ENCODE results near the gene FBXO46.

FBXO46 gene

DNA sequence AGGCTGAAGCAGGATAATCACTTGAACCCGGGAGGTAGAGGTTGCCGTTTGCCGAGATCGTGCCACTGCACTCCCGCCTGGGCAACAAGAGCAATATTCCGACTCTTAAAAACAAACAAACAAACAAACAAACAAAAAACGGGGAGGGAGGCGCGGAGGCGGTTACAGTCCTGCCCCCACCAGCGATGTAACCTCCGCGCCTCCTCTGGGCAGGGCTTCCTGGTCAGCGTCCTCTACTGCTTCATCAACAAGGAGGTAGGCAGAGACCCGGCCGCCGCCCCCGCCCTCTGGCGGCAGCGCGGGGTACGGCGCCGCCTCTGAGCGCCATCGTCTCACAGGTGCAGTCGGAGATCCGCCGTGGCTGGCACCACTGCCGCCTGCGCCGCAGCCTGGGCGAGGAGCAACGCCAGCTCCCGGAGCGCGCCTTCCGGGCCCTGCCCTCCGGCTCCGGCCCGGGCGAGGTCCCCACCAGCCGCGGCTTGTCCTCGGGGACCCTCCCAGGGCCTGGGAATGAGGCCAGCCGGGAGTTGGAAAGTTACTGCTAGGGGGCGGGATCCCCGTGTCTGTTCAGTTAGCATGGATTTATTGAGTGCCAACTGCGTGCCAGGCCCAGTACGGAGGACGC, 49.2 kb downstream of the FBXO46 start (continued):
- peak; percentile 80 for TF ChIP-seq ZBTB20 (tag by site-specific recombination; IDR thresholded peaks at IDR 0.05)
- no peak for TF ChIP-seq GFI1B (tag by site-specific recombination; IDR thresholded peaks at IDR 0.05)
- no peak for TF ChIP-seq KLF9 (tag by site-specific recombination; IDR thresholded peaks at IDR 0.05; ENCODE audit: low read depth)
- no peak for TF ChIP-seq ZNF433 (tag by site-specific recombination; IDR thresholded peaks at IDR 0.05; ENCODE audit: low read depth)
- no peak for TF ChIP-seq ZFP3 (tag by site-specific recombination; IDR thresholded peaks at IDR 0.05; ENCODE audit: low read depth)
- TF ChIP-seq, protein P1, sequence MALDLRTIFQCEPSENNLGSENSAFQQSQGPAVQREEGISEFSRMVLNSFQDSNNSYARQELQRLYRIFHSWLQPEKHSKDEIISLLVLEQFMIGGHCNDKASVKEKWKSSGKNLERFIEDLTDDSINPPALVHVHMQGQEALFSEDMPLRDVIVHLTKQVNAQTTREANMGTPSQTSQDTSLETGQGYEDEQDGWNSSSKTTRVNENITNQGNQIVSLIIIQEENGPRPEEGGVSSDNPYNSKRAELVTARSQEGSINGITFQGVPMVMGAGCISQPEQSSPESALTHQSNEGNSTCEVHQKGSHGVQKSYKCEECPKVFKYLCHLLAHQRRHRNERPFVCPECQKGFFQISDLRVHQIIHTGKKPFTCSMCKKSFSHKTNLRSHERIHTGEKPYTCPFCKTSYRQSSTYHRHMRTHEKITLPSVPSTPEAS (tag by site-specific recombination; IDR thresholded peaks at IDR 0.05) = no peak
- peak; percentile 59; the same call in 1 of the 2 replicates for TF ChIP-seq SP7 (tag by site-specific recombination; IDR thresholded peaks at IDR 0.05)
- peak; percentile 50; the same call in 1 of the 2 replicates for TF ChIP-seq EGR2 (tag by site-specific recombination; IDR thresholded peaks at IDR 0.05; ENCODE audit: low read depth)
- no peak for TF ChIP-seq ZNF157 (tag by site-specific recombination; IDR thresholded peaks at IDR 0.05)
- TF ChIP-seq ZNF629 (tag by site-specific recombination; IDR thresholded peaks at IDR 0.05) = no peak; the same call in 1 of the 2 replicates
- TF ChIP-seq ZEB2 (tag by site-specific recombination; IDR thresholded peaks at IDR 0.05) = peak; percentile 68
- no peak for TF ChIP-seq ZNF133 (tag by site-specific recombination; IDR thresholded peaks at IDR 0.05)
- TF ChIP-seq ZNF677 (tag by site-specific recombination; IDR thresholded peaks at IDR 0.05) = no peak
- TF ChIP-seq ZNF416 (tag by site-specific recombination; IDR thresholded peaks at IDR 0.05) = no peak
- TF ChIP-seq, protein P2, sequence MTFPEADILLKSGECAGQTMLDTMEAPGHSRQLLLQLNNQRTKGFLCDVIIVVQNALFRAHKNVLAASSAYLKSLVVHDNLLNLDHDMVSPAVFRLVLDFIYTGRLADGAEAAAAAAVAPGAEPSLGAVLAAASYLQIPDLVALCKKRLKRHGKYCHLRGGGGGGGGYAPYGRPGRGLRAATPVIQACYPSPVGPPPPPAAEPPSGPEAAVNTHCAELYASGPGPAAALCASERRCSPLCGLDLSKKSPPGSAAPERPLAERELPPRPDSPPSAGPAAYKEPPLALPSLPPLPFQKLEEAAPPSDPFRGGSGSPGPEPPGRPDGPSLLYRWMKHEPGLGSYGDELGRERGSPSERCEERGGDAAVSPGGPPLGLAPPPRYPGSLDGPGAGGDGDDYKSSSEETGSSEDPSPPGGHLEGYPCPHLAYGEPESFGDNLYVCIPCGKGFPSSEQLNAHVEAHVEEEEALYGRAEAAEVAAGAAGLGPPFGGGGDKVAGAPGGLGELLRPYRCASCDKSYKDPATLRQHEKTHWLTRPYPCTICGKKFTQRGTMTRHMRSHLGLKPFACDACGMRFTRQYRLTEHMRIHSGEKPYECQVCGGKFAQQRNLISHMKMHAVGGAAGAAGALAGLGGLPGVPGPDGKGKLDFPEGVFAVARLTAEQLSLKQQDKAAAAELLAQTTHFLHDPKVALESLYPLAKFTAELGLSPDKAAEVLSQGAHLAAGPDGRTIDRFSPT (tag by site-specific recombination; IDR thresholded peaks at IDR 0.05) = peak; percentile 55; the same call in 1 of the 2 replicates
- no peak for TF ChIP-seq ZNF658 (tag by site-specific recombination; IDR thresholded peaks at IDR 0.05)
- no peak for TF ChIP-seq ZNF184 (tag by site-specific recombination; IDR thresholded peaks at IDR 0.05)
- 0 out of 2 replicates have a peak, but pooled peaks have one; percentile 13 for TF ChIP-seq ZNF391 (tag by site-specific recombination; IDR thresholded peaks at IDR 0.05; ENCODE audit: borderline replicate concordance, low read depth)
- TF ChIP-seq, protein P3, sequence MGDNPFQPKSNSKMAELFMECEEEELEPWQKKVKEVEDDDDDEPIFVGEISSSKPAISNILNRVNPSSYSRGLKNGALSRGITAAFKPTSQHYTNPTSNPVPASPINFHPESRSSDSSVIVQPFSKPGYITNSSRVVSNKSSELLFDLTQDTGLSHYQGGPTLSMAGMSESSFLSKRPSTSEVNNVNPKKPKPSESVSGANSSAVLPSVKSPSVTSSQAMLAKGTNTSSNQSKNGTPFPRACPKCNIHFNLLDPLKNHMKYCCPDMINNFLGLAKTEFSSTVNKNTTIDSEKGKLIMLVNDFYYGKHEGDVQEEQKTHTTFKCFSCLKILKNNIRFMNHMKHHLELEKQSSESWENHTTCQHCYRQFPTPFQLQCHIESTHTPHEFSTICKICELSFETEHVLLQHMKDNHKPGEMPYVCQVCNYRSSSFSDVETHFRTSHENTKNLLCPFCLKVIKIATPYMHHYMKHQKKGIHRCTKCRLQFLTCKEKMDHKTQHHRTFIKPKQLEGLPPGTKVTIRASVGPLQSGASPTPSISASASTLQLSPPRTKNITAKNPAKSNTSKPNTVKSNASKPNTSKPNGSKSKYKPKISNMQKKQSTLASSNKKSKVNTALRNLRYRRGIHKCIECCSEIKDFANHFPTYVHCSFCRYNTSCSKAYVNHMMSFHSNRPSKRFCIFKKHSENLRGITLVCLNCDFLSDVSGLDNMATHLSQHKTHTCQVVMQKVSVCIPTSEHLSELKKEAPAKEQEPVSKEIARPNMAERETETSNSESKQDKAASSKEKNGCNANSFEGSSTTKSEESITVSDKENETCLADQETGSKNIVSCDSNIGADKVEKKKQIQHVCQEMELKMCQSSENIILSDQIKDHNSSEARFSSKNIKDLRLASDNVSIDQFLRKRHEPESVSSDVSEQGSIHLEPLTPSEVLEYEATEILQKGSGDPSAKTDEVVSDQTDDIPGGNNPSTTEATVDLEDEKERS (tag by site-specific recombination; IDR thresholded peaks at IDR 0.05) = peak; percentile 74; the same call in 1 of the 2 replicates
- TF ChIP-seq ZNF211 (tag by site-specific recombination; IDR thresholded peaks at IDR 0.05; ENCODE audit: low read depth) = no peak
- TF ChIP-seq, protein P4, sequence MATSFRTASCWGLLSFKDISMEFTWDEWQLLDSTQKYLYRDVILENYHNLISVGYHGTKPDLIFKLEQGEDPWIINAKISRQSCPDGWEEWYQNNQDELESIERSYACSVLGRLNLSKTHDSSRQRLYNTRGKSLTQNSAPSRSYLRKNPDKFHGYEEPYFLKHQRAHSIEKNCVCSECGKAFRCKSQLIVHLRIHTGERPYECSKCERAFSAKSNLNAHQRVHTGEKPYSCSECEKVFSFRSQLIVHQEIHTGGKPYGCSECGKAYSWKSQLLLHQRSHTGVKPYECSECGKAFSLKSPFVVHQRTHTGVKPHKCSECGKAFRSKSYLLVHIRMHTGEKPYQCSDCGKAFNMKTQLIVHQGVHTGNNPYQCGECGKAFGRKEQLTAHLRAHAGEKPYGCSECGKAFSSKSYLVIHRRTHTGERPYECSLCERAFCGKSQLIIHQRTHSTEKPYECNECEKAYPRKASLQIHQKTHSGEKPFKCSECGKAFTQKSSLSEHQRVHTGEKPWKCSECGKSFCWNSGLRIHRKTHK (tag by site-specific recombination; IDR thresholded peaks at IDR 0.05) = no peak
- TF ChIP-seq, protein P5, sequence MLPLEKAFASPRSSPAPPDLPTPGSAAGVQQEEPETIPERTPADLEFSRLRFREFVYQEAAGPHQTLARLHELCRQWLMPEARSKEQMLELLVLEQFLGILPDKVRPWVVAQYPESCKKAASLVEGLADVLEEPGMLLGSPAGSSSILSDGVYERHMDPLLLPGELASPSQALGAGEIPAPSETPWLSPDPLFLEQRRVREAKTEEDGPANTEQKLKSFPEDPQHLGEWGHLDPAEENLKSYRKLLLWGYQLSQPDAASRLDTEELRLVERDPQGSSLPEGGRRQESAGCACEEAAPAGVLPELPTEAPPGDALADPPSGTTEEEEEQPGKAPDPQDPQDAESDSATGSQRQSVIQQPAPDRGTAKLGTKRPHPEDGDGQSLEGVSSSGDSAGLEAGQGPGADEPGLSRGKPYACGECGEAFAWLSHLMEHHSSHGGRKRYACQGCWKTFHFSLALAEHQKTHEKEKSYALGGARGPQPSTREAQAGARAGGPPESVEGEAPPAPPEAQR (tag by site-specific recombination; IDR thresholded peaks at IDR 0.05) = no peak
- TF ChIP-seq ZNF223 (tag by site-specific recombination; IDR thresholded peaks at IDR 0.05) = no peak
- peak; percentile 68; the same call in 1 of the 2 replicates for TF ChIP-seq ZXDB (tag by site-specific recombination; IDR thresholded peaks at IDR 0.05)
- no peak for TF ChIP-seq ZNF311 (tag by site-specific recombination; IDR thresholded peaks at IDR 0.05; ENCODE audit: borderline replicate concordance)
- no peak; the same call in 1 of the 2 replicates for TF ChIP-seq ZNF561 (tag by site-specific recombination; IDR thresholded peaks at IDR 0.05; ENCODE audit: borderline replicate concordance)
- TF ChIP-seq ZNF48 (tag by site-specific recombination; IDR thresholded peaks at IDR 0.05) = no peak
- TF ChIP-seq, protein P6, sequence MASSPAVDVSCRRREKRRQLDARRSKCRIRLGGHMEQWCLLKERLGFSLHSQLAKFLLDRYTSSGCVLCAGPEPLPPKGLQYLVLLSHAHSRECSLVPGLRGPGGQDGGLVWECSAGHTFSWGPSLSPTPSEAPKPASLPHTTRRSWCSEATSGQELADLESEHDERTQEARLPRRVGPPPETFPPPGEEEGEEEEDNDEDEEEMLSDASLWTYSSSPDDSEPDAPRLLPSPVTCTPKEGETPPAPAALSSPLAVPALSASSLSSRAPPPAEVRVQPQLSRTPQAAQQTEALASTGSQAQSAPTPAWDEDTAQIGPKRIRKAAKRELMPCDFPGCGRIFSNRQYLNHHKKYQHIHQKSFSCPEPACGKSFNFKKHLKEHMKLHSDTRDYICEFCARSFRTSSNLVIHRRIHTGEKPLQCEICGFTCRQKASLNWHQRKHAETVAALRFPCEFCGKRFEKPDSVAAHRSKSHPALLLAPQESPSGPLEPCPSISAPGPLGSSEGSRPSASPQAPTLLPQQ (tag by site-specific recombination; IDR thresholded peaks at IDR 0.05) = peak; percentile 77; the same call in 1 of the 2 replicates

Measured in HEK293 (cell line).